GM23338 (cell line): ENCODE measurements around the gene IZUMO3. TPM values are rescaled to one million over a fixed set of nuclear protein-coding genes. Genes with fewer than 3 reads are reported as not detected.

Experiments
- ATAC-seq: fragments of 200-7000 bp; cut with Tn5 transposase; 3 replicates; pipeline ENCODE4 v1.9.1; 2020
- DNase-seq: peaks from one replicate; pipeline ENCODE4 v3.0.0-alpha.2; 2015; ENCODE audit warnings: low spot score
- H2AFZ ChIP-seq: fragments of 200-600 bp; sonication (generic); 2 replicates; pipeline ENCODE4 v1.8.0; 2016; ENCODE audit warnings: antibody characterized with exemption, mild to moderate bottlenecking, moderate library complexity
- H3F3A ChIP-seq: fragments of 200-600 bp; sonication (generic); replicated peaks from 2 replicates; pipeline ENCODE4 v1.8.0; 2017; ENCODE audit warnings: antibody characterized with exemption, mixed run types, low read depth
- H3K27ac ChIP-seq: fragments of 200-600 bp; sonication (generic); 2 replicates; pipeline ENCODE4 v1.6.1; 2016; ENCODE audit warnings: low read depth
- H3K27me3 ChIP-seq: fragments of 200-600 bp; sonication (generic); 2 replicates; pipeline ENCODE4 v1.8.0; 2016; ENCODE audit warnings: mild to moderate bottlenecking, mixed run types, moderate library complexity; ENCODE audit not compliant: insufficient read depth
- H3K36me3 ChIP-seq: fragments of 200-600 bp; sonication (generic); 2 replicates; pipeline ENCODE4 v1.8.0; 2016; ENCODE audit warnings: mild to moderate bottlenecking; ENCODE audit not compliant: insufficient read depth
- H3K4me1 ChIP-seq: fragments of 200-600 bp; sonication (generic); 2 replicates; pipeline ENCODE4 v1.8.0; 2016; ENCODE audit warnings: mild to moderate bottlenecking, moderate library complexity; ENCODE audit not compliant: insufficient read depth
- H3K4me2 ChIP-seq: fragments of 200-600 bp; sonication (generic); 2 replicates; pipeline ENCODE4 v1.7.1; 2017; ENCODE audit warnings: mixed run types
- H3K4me3 ChIP-seq: fragments of 200-600 bp; sonication (generic); 2 replicates; pipeline ENCODE4 v1.6.1; 2016; ENCODE audit warnings: mixed run types
- H3K79me2 ChIP-seq: fragments of 200-600 bp; sonication (generic); replicated peaks from 2 replicates; pipeline ENCODE4 v1.8.0; 2017; ENCODE audit warnings: mild to moderate bottlenecking; ENCODE audit not compliant: insufficient read depth
- H3K9me2 ChIP-seq: fragments of 200-600 bp; sonication (generic); 2 replicates; pipeline ENCODE4 v1.8.0; 2017; ENCODE audit not compliant: insufficient read depth
- H4K20me1 ChIP-seq: fragments of 200-600 bp; sonication (generic); replicated peaks from 2 replicates; pipeline ENCODE4 v1.8.0; 2017; ENCODE audit warnings: mild to moderate bottlenecking; ENCODE audit not compliant: insufficient read depth
- H3K27ac Mint-ChIP-seq: 2 replicates; pipeline ENCODE4 v1.8.0; 2020; ENCODE audit warnings: inconsistent platforms, mild to moderate bottlenecking, moderate library complexity, mixed read lengths
- H3K27me3 Mint-ChIP-seq: 3 replicates; pipeline ENCODE4 v1.8.0; 2022; ENCODE audit warnings: low read depth, mild to moderate bottlenecking, moderate library complexity, mixed read lengths, inconsistent platforms; ENCODE audit not compliant: insufficient read depth, poor library complexity
- H3K36me3 Mint-ChIP-seq: 3 replicates; pipeline ENCODE4 v1.8.0; 2021; ENCODE audit warnings: low read depth, mild to moderate bottlenecking, inconsistent platforms, moderate library complexity, mixed read lengths
- H3K4me1 Mint-ChIP-seq: 3 replicates; pipeline ENCODE4 v1.8.0; 2020; ENCODE audit warnings: mild to moderate bottlenecking, inconsistent platforms, mixed read lengths
- H3K4me3 Mint-ChIP-seq: 3 replicates; pipeline ENCODE4 v1.8.0; 2021; ENCODE audit warnings: moderate library complexity, mild to moderate bottlenecking, inconsistent platforms, mixed read lengths
- H3K9me3 Mint-ChIP-seq: 3 replicates; pipeline ENCODE4 v1.8.0; 2020; ENCODE audit warnings: moderate library complexity, mild to moderate bottlenecking, inconsistent platforms, mixed read lengths
- CREB1 ChIP-seq: fragments of 250-450 bp; sonication (Bioruptor Pico); IDR thresholded peaks from 2 replicates; pipeline ENCODE4 v1.5.0; 2020; ENCODE audit warnings: low read depth, mild to moderate bottlenecking, moderate library complexity
- ETS1 ChIP-seq: IDR thresholded peaks from 2 replicates; pipeline ENCODE4 v1.6.1; 2016; ENCODE audit warnings: antibody characterized with exemption
- EZH2 ChIP-seq: fragments of 200-600 bp; sonication (generic); IDR thresholded peaks from one replicate; pipeline ENCODE4 v1.8.0; 2017; ENCODE audit warnings: antibody characterized with exemption, mild to moderate bottlenecking, low read depth; ENCODE audit not compliant: unreplicated experiment
- JUNB ChIP-seq: IDR thresholded peaks from one replicate; pipeline ENCODE4 v1.6.1; 2016; ENCODE audit warnings: antibody characterized with exemption; ENCODE audit not compliant: unreplicated experiment
- NANOG ChIP-seq: IDR thresholded peaks from 2 replicates; pipeline ENCODE4 v1.6.1; 2016; ENCODE audit warnings: antibody characterized with exemption, borderline replicate concordance
- STAT1 ChIP-seq: IDR thresholded peaks from one replicate; pipeline ENCODE4 v1.6.1; 2016; ENCODE audit warnings: antibody characterized with exemption; ENCODE audit not compliant: unreplicated experiment
- ZNF114 ChIP-seq: fragments of 250-450 bp; sonication (Bioruptor Pico); IDR thresholded peaks from 2 replicates; pipeline ENCODE4 v1.5.0; 2020; ENCODE audit warnings: mild to moderate bottlenecking, moderate library complexity
- ZNF462 ChIP-seq: fragments of 250-450 bp; sonication (Bioruptor Pico); IDR thresholded peaks from 2 replicates; pipeline ENCODE4 v1.5.0; 2020; ENCODE audit warnings: mild to moderate bottlenecking, moderate library complexity
- long read RNA-seq: library from polyadenylated mRNA; unstranded; transcript quantifications from one replicate; pipeline ENCODE4 v2.0.0, GENCODE V29; 2020; ENCODE audit not compliant: unreplicated experiment
- polyA plus RNA-seq: library from polyadenylated mRNA; unstranded; fragments of >200 nt; fragmentation: Nextera tagmentation; extraction: Ambion mirVana; gene quantifications from 2 replicates; pipeline ENCODE4 v1.2.1, GENCODE V29; 2016
- total RNA-seq: library from RNA; depleted of rRNA; stranded (reverse); fragments of >200 nt; shearing (Covaris generic); gene quantifications from 2 replicates; pipeline ENCODE4 v1.2.3, GENCODE V29; 2014; rRNA removed

IZUMO3 gene
- total RNA-seq = not detected in 2 replicates
- not detected in 2 replicates for polyA plus RNA-seq
- long read RNA-seq = 0 reads

GRCh38 chr9:24545847-24546522 lies at the start of gene IZUMO3:
Gene IZUMO3, minus strand, starts transcription at chr9:24545897. Its CDS starts 248 bp downstream, at chr9:24545649.
- Histone ChIP-seq H2AFZ (no peak within 1 kb of the TSS), H3K4me1 (no peaks in the 10 kb centered on the region), H3K4me2 (no peak within 1 kb of the TSS), H3K36me3 (no peaks in the 10 kb centered on the region), H3F3A (no peaks in the 10 kb centered on the region), H3K27me3 (no peaks in the 10 kb centered on the region), H3K4me3 (no peak within 1 kb of the TSS), H4K20me1 (no peaks in the 10 kb centered on the region), H3K27ac (no peak within 1 kb of the TSS), H3K9me2 (no peaks in the 10 kb centered on the region), H3K79me2 (no peaks in the 10 kb centered on the region)
- DNase-seq (no peak), ATAC-seq (no peak)
- Mint-ChIP-seq H3K27ac (no peak within 1 kb of the TSS), H3K9me3 (no peaks in the 10 kb centered on the region; the same call in 2 of the 3 replicates), H3K4me1 (no peaks in the 10 kb centered on the region; the same call in 1 of the 3 replicates), H3K36me3 (no peaks in the 10 kb centered on the region), H3K27me3 (peaks cover 1% of the 10 kb centered on the region), H3K4me3 (no peak within 1 kb of the TSS)
- TF ChIP-seq ZNF114 (CRISPR knock-in tag) (no peak), ETS1 (no peak), STAT1 (no peak), CREB1 (CRISPR knock-in tag) (no peak), ZNF462 (CRISPR knock-in tag) (no peak), JUNB (no peak), EZH2 (no peak), NANOG (no peak)
